Occipital lobe (tissue), 2 donors: ENCODE results near the gene LMTK3. TPM values are rescaled to one million over a fixed set of nuclear protein-coding genes. Genes with fewer than 3 reads are reported as not detected.

Experiments
- DNase-seq: peaks from one replicate; lab custom pipeline; 2025; lab: John Stamatoyannopoulos, UW
- total RNA-seq: library from RNA; depleted of rRNA; stranded (reverse); fragments of >200 nt; gene quantifications from one replicate; pipeline ENCODE4 v1.2.3, GENCODE V29; 2014

Gene LMTK3
- total RNA-seq, 1 donor from 2014 or later = 9.5 TPM

GRCh38 chr19:48470856-48471255 lies 40.8 kb downstream of the LMTK3 start:
- no peak for DNase-seq

GRCh38 chr19:48469934-48470680 lies 41.5 kb downstream of the LMTK3 start:
- no peak for DNase-seq

- peak; percentile 76 for DNase-seq
Measured at GRCh38 chr19:48469289-48469881, 42.2 kb downstream of the LMTK3 start, which contains the start of gene CYTH2. Gene CYTH2 (plus strand): TSS chr19:48469369. CDS start chr19:48469508, 139 bp downstream.

GRCh38 chr19:48468772-48469288 lies 42.8 kb downstream of the LMTK3 start:
- peak; percentile 100 for DNase-seq

GRCh38 chr19:48466561-48467325 lies 44.9 kb downstream of the LMTK3 start:
- no peak for DNase-seq

- DNase-seq = no peak
Measured at GRCh38 chr19:48465215-48465614, 46.4 kb downstream of the LMTK3 start.

GRCh38 chr19:48461982-48462655 lies 49.5 kb downstream of the LMTK3 start:
- no peak for DNase-seq

GRCh38 chr19:48461651-48461981 lies 50.0 kb downstream of the LMTK3 start:
- DNase-seq = no peak

GRCh38 chr19:48458016-48458415 lies 53.6 kb downstream of the LMTK3 start:
- DNase-seq = no peak

- DNase-seq = no peak
Measured at GRCh38 chr19:48456864-48457263, 54.8 kb downstream of the LMTK3 start.

GRCh38 chr19:48455908-48456562 lies 55.6 kb downstream of the LMTK3 start:
- no peak for DNase-seq

- no peak for DNase-seq
Measured at GRCh38 chr19:48455171-48455907, 56.3 kb downstream of the LMTK3 start, which contains the start of gene KCNJ14. Gene KCNJ14 (plus strand): TSS chr19:48455574. CDS start chr19:48461725, 6,151 bp downstream.

GRCh38 chr19:48454150-48454730 lies 57.4 kb downstream of the LMTK3 start:
- DNase-seq = no peak

GRCh38 chr19:48452289-48453190 lies 59.1 kb downstream of the LMTK3 start:
- no peak for DNase-seq

GRCh38 chr19:48451624-48452023 lies 60.0 kb downstream of the LMTK3 start:
- no peak for DNase-seq

- no peak for DNase-seq
Measured at GRCh38 chr19:48450863-48451262, 60.8 kb downstream of the LMTK3 start.

GRCh38 chr19:48450441-48450840 lies 61.2 kb downstream of the LMTK3 start:
- no peak for DNase-seq

GRCh38 chr19:48448563-48448962 lies 63.1 kb downstream of the LMTK3 start:
- no peak for DNase-seq

- no peak for DNase-seq
Measured at GRCh38 chr19:48446579-48446978, 65.1 kb downstream of the LMTK3 start.
